ENCODE measurements around the gene CRYBG3.

The CRYBG3 gene

DNA sequence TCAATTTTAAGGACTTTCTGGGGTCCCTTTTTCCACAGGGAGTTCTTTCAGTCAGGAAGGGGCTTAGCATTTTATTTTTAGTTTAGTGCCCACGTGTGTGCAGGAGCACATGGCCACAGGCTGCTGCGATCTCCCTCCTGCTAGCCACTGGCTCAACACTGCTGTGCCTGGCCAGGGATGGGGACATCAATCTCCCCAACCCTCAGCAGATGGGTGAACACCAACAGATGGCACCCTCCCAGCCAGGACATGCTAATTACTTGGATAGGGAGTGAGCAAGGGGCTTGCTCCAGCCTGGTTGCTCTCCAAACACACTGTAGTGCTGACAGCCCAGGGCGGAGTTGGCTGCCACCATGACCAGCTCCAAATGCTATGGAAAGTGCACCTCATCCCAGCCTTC is 157.8 kb downstream of the CRYBG3 start:
- no peak for DNase-seq

DNA sequence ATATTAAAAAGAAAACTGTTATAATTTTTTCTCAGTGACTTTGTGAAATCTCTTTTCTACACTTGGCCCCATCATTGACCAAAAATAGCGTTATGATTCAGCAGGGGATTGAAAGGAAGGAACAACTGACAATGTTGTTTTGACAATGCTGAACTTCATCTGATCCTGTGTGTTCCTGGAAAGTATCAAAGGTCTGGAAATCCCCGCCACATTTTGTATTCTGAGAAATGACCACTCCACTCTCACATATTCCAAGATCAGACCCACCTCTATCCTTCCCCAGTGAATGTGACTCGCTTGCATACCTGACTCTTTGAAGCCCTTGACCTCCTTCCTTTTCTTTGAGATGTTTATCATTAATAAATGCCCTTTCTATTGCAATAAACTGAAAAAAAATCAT is 160.1 kb downstream of the CRYBG3 start:
- DNase-seq = peak; percentile 10

DNA sequence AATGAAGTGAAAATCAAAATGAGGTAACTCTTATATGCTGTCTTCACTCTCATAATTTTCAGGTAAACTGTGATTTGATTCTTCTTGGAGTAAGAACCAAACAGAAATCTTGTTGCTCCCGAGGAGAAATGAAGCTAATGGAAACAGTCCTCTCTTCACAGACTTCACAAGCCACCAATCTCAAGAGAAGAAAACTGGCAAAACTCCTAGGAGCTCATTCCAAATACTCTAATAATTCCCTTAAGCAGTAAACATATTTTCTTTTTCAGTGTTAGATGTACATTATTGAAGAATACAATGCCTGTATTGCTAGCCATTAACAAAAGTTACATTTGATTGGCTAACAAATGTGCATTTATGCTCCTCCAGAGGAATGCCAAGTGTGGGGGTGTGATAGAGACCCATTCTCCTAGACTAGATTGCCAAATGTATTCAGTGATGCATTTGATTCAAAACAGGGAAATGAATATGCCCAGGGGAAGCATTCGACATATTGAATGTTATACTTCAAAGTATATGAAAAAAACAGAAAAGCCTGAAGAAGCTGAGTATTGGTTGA is 162.2 kb downstream of the CRYBG3 start:
- no peak for DNase-seq

DNA sequence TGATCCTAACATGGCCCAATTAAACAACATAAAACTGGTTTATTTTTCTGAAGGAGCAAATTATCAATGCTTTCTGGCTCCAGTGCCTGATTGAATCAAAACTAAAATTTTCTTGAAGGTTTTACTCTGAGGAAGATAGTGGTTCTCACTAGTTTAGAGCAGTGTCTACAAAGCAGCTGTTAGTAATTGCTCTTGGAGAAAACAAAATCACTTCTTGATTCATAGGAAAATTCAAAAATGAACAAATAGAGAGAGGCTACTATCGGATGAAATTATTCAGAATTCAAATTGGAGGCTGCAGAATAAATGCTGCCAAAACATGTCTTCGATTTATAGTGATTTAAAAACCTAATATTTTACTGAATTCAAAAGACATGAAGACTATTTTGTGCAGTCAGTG is 165.5 kb downstream of the CRYBG3 start:
- DNase-seq = no peak

DNA sequence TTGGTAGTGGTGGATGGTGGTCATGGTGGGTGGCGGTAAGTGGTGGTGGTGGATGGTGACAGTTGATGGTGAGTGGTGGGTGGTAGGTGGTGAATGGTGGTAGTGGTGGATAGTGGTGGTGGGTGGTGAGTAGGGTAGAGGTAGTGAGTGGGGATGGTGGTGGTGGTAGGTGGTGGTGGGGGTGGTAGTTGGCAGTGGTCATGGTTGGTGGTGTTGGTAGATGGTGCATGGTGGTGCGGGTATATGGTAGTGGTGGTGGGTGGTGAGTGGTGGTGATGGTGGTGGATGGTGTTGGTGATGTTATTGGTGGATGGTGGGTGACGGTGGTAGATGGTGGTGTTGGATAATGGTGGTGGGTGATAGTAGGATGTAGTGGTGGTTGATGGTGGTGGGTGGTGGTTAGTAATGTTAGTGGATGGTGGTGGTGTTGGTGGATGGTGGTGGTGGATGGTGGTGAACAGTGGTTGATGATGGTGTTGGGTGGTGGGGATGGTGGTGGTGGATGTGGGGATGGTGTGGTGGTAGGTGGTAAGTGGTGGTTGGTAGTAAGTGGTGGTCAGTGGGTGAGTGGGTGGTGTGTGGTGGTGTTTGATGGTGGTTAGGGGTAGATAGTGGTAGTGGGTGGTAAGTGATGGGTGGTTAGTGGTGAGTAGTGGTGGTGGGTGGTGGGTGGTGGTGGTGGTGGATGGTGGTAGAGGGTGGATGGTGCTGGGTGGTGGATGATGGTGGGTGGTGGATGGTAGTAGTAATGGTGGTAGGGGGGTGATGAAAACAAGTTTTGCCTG is 167.2 kb downstream of the CRYBG3 start:
- no peak for DNase-seq

DNA sequence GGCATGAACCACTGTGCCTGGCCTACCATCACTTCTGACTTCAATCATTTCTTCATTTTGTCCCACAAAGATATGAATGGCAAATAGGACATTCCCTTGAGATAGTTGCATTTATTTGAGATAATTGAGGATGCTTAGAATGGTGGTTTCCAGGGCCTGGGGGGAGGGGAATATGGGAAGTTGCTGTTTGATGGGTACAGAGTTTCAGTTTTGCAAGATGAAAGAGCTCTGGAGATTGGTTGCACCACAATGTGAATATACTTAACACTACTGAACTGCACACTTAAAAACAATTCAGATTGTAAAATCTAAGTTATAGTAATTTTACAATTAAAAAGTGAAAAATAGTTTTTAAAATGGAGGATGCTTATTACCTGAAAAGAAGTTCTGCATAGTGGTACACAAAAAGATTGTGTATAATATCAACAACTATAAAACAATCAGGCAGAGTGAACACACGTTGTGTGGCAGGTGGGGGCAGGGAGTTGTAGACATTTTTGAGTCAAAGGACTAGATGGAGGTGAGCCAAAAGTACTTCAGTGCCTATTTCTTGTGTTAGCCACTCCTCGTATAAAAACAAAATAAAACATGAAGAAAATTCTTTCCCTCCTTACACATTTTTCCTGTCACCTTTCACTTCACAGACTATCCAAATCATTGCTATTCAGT is 168.9 kb downstream of the CRYBG3 start:
- DNase-seq = peak; percentile 26

DNA sequence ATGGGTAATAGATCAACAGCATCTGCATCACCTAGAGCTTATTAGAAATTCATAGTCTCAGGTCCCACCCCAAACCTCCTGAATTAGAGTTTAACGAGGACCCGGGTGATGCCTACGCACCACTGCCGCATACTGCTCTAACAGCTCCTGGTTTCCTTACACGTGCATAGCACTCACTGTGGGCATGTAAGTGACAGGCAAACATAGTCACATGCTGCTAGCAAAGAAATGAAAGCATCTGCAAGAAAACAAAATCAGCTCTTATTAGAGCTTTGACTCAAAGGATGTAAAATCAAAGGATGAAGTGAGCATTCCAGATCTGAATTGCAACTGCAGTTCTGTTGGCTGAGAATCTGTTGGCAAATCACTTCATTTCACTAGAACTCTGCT is 169.5 kb downstream of the CRYBG3 start:
- DNase-seq = no peak

DNA sequence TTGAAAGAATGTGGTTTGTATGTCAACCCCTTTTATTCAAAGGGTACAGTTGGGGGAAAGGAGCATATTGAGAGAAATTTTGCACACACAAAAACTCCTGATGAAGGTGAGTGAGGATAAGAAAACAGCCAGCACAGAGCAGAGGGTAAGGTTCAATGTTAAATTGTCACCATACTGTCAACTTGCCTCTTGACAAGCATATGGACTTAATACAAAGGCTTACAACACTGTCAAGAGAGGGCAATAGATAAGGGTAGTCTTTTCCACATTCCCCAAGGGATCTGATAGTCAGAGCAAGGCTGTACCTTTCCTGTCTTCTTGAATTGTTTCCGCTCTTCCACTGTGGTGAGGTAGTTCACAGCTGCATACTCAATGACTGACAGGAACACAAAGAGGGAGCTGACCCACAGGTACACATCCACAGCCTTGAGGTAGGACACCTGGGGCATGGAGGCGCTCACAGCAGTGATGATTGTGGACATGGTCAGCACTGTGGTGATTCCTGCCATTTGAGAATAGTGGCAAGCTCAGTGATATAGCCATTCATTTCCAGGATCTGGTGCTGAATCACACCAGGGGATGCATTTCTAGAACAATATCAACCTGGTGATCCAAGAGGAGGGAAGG is 170.8 kb downstream of the CRYBG3 start:
- no peak for DNase-seq

DNA sequence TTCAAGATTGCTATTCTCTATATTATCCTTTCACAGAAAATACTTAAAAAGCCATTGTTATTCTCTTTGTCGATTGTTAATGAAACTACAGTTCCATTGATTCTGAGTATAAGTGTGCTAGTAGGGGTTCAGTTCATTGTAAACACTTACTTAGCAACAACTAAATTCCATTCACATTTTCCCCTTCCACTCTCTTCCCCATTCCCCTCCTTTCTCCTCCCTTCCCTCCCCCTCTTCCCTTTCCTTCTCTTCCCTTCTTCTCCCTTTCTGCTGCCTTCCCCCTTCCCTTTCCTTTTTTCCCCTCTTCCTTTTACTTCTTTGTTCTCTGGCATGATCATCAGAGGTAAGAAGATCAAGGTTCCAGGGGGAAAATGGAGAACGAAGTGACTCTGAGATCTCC is 171.7 kb downstream of the CRYBG3 start:
- DNase-seq = no peak

DNA sequence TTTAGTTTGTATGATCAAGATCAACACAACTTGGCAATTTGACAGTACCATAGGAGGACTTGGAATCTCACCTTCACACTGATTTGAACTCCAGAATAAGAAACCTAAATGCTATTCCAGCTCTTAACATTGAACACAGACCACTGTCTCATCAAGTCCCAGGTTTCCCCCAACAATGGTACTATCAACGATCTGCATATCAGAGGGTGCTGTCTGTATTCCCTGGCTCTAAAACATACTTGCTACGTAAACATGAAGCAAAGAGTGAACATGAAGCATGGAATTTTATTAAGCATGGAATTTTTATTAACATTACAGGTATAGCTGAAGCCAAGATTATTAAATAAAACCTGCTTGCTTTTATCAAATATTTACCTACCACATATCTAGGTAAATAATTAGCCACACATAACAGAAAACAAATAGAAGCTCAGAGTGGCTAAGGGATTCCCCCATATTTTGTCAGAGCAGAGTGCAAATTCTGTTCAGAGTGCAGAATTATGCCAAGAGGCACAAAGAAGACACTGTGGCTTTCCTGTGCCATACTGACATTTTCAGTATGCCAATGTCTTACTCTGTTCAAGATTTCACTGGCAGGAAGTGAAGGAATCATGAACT is 172.6 kb downstream of the CRYBG3 start:
- DNase-seq = no peak

Data from inflammatory macrophage treated with lipopolysaccharide for 4 hours (primary cell).